Fibroblast of lung (primary cell): ENCODE data around the gene CCNB3.

Experiments
- CTCF ChIP-seq, 2 donors: IDR thresholded peaks in 1 of 2; conservative IDR thresholded peaks in 1 of 2; 1 replicate in 1 of 2; 2 replicates in 1 of 2; pipeline ENCODE4 v1.5.1; 2011 to 2012; ENCODE audit warnings: low read length in 2 of 2, control low read depth in 1 of 2, inconsistent platforms in 1 of 2, low read depth in 1 of 2, mild to moderate bottlenecking in 1 of 2
- EZH2 ChIP-seq: IDR thresholded peaks from 2 replicates; pipeline ENCODE4 v1.5.1; 2012; ENCODE audit warnings: low read length, control low read depth, mild to moderate bottlenecking; ENCODE audit errors: missing control alignments

GRCh38 chrX:50161127-50161526, 43.4 kb upstream of the CCNB3 start:
- no peak for TF ChIP-seq CTCF (conservative IDR thresholded peaks at IDR 0.05 in 1 of 2, IDR thresholded peaks at IDR 0.05 in 1 of 2; ENCODE audit: low read depth in 1 of 2, low read length in 2 of 2)
- no peak for TF ChIP-seq EZH2
